ENCODE measurements around the gene PCDH9.

PCDH9 gene

GRCh38 chr13:67219113-67219512 is 11.0 kb downstream of the PCDH9 start:
- DNase-seq (ENCODE audit: low read depth in 1 of 2, low spot score in 1 of 2), result no peak
- Histone ChIP-seq H3K27ac (replicated peaks) (no peak overlapping the region), H3K4me3 (replicated peaks; ENCODE audit: insufficient read depth, low read length) (no peak overlapping the region), H3K27me3 (ENCODE audit: insufficient read depth, poor library complexity, severe bottlenecking) (no peaks in the 10 kb centered on the region)
- no peak for TF ChIP-seq SPI1 (IDR thresholded peaks at IDR 0.05; ENCODE audit: borderline replicate concordance, low read depth)
- no peak for TF ChIP-seq POLR2AphosphoS5 (IDR thresholded peaks at IDR 0.05; ENCODE audit: low read depth)
- no peak for TF ChIP-seq REST (IDR thresholded peaks at IDR 0.05; ENCODE audit: insufficient replicate concordance, low read depth)
- TF ChIP-seq, protein P1, sequence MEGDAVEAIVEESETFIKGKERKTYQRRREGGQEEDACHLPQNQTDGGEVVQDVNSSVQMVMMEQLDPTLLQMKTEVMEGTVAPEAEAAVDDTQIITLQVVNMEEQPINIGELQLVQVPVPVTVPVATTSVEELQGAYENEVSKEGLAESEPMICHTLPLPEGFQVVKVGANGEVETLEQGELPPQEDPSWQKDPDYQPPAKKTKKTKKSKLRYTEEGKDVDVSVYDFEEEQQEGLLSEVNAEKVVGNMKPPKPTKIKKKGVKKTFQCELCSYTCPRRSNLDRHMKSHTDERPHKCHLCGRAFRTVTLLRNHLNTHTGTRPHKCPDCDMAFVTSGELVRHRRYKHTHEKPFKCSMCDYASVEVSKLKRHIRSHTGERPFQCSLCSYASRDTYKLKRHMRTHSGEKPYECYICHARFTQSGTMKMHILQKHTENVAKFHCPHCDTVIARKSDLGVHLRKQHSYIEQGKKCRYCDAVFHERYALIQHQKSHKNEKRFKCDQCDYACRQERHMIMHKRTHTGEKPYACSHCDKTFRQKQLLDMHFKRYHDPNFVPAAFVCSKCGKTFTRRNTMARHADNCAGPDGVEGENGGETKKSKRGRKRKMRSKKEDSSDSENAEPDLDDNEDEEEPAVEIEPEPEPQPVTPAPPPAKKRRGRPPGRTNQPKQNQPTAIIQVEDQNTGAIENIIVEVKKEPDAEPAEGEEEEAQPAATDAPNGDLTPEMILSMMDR (IDR thresholded peaks at IDR 0.05; ENCODE audit: insufficient read depth, low read length), result no peak
- TF ChIP-seq GABPA (IDR thresholded peaks at IDR 0.05; ENCODE audit: low read depth), result no peak

- TF ChIP-seq POLR2AphosphoS5 (IDR thresholded peaks at IDR 0.05; ENCODE audit: low read depth) (no peak), GABPA (IDR thresholded peaks at IDR 0.05; ENCODE audit: low read depth) (no peak), SPI1 (IDR thresholded peaks at IDR 0.05; ENCODE audit: borderline replicate concordance, low read depth) (no peak), REST (IDR thresholded peaks at IDR 0.05; ENCODE audit: insufficient replicate concordance, low read depth) (no peak)
- TF ChIP-seq, protein P1 (IDR thresholded peaks at IDR 0.05; ENCODE audit: insufficient read depth, low read length), result no peak
- DNase-seq (ENCODE audit: low read depth in 1 of 2, low spot score in 1 of 2), result no peak
- H3K27ac ChIP-seq (replicated peaks), result no peak overlapping the region
Observed at GRCh38 chr13:67217880-67218279, 12.3 kb downstream of the PCDH9 start.

DNA sequence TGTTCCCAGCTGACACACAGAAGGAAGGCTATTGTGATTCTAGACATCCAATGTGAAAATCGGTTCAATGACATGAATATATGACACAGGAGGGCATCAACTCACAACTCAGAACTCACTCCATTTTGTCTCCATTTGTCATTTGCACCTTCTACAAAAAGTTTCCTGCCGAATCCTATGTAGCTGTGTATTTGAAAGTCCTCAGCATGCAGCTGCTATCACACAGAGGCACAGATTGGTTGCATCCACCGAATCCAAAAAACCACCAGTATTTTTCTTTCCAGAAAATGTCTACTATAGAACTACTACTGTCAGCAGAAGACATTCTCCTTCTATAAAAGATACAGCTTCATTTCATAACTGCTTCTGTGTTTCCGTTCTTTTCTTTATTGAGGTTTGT is 13.3 kb downstream of the PCDH9 start:
- TF ChIP-seq, protein P1 (IDR thresholded peaks at IDR 0.05; ENCODE audit: insufficient read depth, low read length), result no peak
- TF ChIP-seq REST (IDR thresholded peaks at IDR 0.05; ENCODE audit: insufficient replicate concordance, low read depth) (no peak), GABPA (IDR thresholded peaks at IDR 0.05; ENCODE audit: low read depth) (no peak), POLR2AphosphoS5 (IDR thresholded peaks at IDR 0.05; ENCODE audit: low read depth) (no peak), SPI1 (IDR thresholded peaks at IDR 0.05; ENCODE audit: borderline replicate concordance, low read depth) (no peak)
- no peak for DNase-seq (ENCODE audit: low read depth in 1 of 2, low spot score in 1 of 2)
- no peaks in the 10 kb centered on the region for H3K27me3 ChIP-seq (ENCODE audit: insufficient read depth, poor library complexity, severe bottlenecking)
- no peak overlapping the region for H3K4me3 ChIP-seq (replicated peaks; ENCODE audit: insufficient read depth, low read length)
- no peak overlapping the region for H3K27ac ChIP-seq (replicated peaks)

More at GRCh38 chr13:67217880-67218279, 12.3 kb downstream of the PCDH9 start:
- Histone ChIP-seq H3K4me3 (replicated peaks; ENCODE audit: insufficient read depth, low read length) (no peak overlapping the region), H3K27me3 (ENCODE audit: insufficient read depth, poor library complexity, severe bottlenecking) (no peaks in the 10 kb centered on the region)
